CD14-positive monocyte (primary cell): ENCODE measurements around the gene LYPLA2. TPM values are rescaled to one million over a fixed set of nuclear protein-coding genes. Genes with fewer than 3 reads are reported as not detected.

Experiments used
- DNase-seq, 3 donors: peaks; one replicate each; pipeline ENCODE4 v3.0.0-alpha.2; 2011 to 2022
- H2AFZ ChIP-seq: 2 replicates; pipeline ENCODE4 v1.6.0; 2012; ENCODE audit warnings: mild to moderate bottlenecking, low read depth, low read length, inconsistent platforms; ENCODE audit not compliant: insufficient read depth, poor library complexity, severe bottlenecking
- H3K27ac ChIP-seq, 2 donors: 1 replicate in 1 of 2; 2 replicates in 1 of 2; pipeline ENCODE4 v1.5.1; 2012 to 2013; ENCODE audit warnings: low read length in 2 of 2, control low read depth in 1 of 2, inconsistent platforms in 1 of 2, low read depth in 1 of 2, mild to moderate bottlenecking in 1 of 2
- H3K27me3 ChIP-seq, 2 donors: one replicate each; pipeline versions ENCODE4 v1.6.0 to v1.6.1; 2011 to 2013; ENCODE audit warnings: low read length in 2 of 2; ENCODE audit not compliant: control insufficient read depth in 2 of 2, insufficient read depth in 2 of 2
- H3K36me3 ChIP-seq, 2 donors: replicated peaks in 1 of 2; 1 replicate in 1 of 2; 2 replicates in 1 of 2; pipeline versions ENCODE4 v1.5.1 to v1.6.1; 2012 to 2013; ENCODE audit warnings: low read length in 2 of 2, control low read depth in 1 of 2, inconsistent platforms in 1 of 2, mild to moderate bottlenecking in 1 of 2; ENCODE audit not compliant: insufficient read depth in 2 of 2, control insufficient read depth in 1 of 2
- H3K4me1 ChIP-seq, 2 donors: 1 replicate in 1 of 2; 2 replicates in 1 of 2; pipeline versions ENCODE4 v1.5.1 to v1.6.1; 2012 to 2013; ENCODE audit warnings: low read length in 2 of 2, control low read depth in 1 of 2, inconsistent platforms in 1 of 2, mild to moderate bottlenecking in 1 of 2, moderate library complexity in 1 of 2; ENCODE audit not compliant: insufficient read depth in 2 of 2, control insufficient read depth in 1 of 2
- H3K4me2 ChIP-seq: replicated peaks from 2 replicates; pipeline ENCODE3; 2012; ENCODE audit warnings: low read length, moderate library complexity, mild to moderate bottlenecking; ENCODE audit not compliant: poor library complexity, severe bottlenecking; ENCODE audit errors: extremely low read depth
- H3K4me3 ChIP-seq, 3 experiments: fragments of 200-600 bp in 1 of 3; sonication (generic) in 1 of 3; replicated peaks in 1 of 3; 1 replicate in 2 of 3; 2 replicates in 1 of 3; pipeline ENCODE4 v1.5.1; 2011 to 2013; ENCODE audit warnings: low read length in 3 of 3, mild to moderate bottlenecking in 3 of 3, control low read depth in 2 of 3, low read depth in 2 of 3, inconsistent platforms in 1 of 3, moderate library complexity in 1 of 3
- H3K79me2 ChIP-seq: 2 replicates; pipeline ENCODE4 v1.6.0; 2012; ENCODE audit warnings: mild to moderate bottlenecking, control low read depth, inconsistent platforms, low read length, moderate library complexity; ENCODE audit not compliant: insufficient read depth
- H3K9ac ChIP-seq: 2 replicates; pipeline ENCODE4 v1.6.0; 2017; ENCODE audit warnings: low read length, mild to moderate bottlenecking; ENCODE audit not compliant: insufficient read depth, poor library complexity, severe bottlenecking
- H3K9me3 ChIP-seq, 2 donors: replicated peaks in 1 of 2; 1 replicate in 1 of 2; 2 replicates in 1 of 2; pipeline versions ENCODE4 v1.5.1 to v1.6.1; 2012 to 2013; ENCODE audit warnings: low read length in 2 of 2, control low read depth in 1 of 2; ENCODE audit not compliant: control insufficient read depth in 1 of 2, insufficient read depth in 1 of 2
- H4K20me1 ChIP-seq: 2 replicates; pipeline ENCODE4 v1.6.0; 2012; ENCODE audit warnings: mild to moderate bottlenecking, low read length, control low read depth, moderate library complexity; ENCODE audit not compliant: insufficient read depth
- H3K27ac Mint-ChIP-seq, 7 donors: one replicate each; pipeline ENCODE4 v1.8.0; 2020; ENCODE audit warnings: mild to moderate bottlenecking in 7 of 7, mixed read lengths in 7 of 7, moderate library complexity in 6 of 7, inconsistent platforms in 2 of 7
- H3K27me3 Mint-ChIP-seq, 3 donors: one replicate each; pipeline ENCODE4 v1.8.0; 2021 to 2022; ENCODE audit warnings: low read depth in 3 of 3, mild to moderate bottlenecking in 3 of 3, mixed read lengths in 3 of 3, moderate library complexity in 3 of 3, inconsistent platforms in 1 of 3
- H3K36me3 Mint-ChIP-seq, 2 donors: one replicate each; pipeline ENCODE4 v1.8.0; 2020; ENCODE audit warnings: mixed read lengths in 2 of 2, inconsistent platforms in 1 of 2, mild to moderate bottlenecking in 1 of 2
- H3K4me1 Mint-ChIP-seq: one replicate; pipeline ENCODE4 v1.8.0; 2020; ENCODE audit warnings: mild to moderate bottlenecking, mixed read lengths
- H3K4me3 Mint-ChIP-seq, 2 donors: one replicate each; pipeline ENCODE4 v1.8.0; 2020; ENCODE audit warnings: mild to moderate bottlenecking in 2 of 2, mixed read lengths in 2 of 2, moderate library complexity in 1 of 2
- H3K9me3 Mint-ChIP-seq, 7 donors: one replicate each; pipeline ENCODE4 v1.8.0; 2020 to 2022; ENCODE audit warnings: mixed read lengths in 7 of 7, mild to moderate bottlenecking in 6 of 7, moderate library complexity in 6 of 7, inconsistent platforms in 2 of 7
- WGBS: methylation state at CpG from one replicate; pipeline ENCODE4 v1.1.5; 2013; ENCODE audit warnings: missing lambda C conversion rate; ENCODE audit not compliant: insufficient coverage; 5-methylcytosine and 5-hydroxymethylcytosine counted together
- intact Hi-C, 2 donors: fragments of 100-400 bp; cut with micrococcal nuclease; formaldehyde crosslinking; loops; one replicate each; pipeline versions ENCODE4 v1.15.0 to v1.15.1; 2023
- polyA plus RNA-seq, 3 donors: library from polyadenylated mRNA; depleted of rRNA in 1 of 3; unstranded in 2 of 3; stranded (reverse) in 1 of 3; fragments of 300-500 nt in 2 of 3; fragments of >200 nt in 1 of 3; fragmentation: Illumina TruSeq in 2 of 3; gene quantifications; 1 replicate in 2 of 3; 2 replicates in 1 of 3; pipeline ENCODE4 v1.2.3, GENCODE V29; 2012 to 2021
- TF ChIP-seq, protein P1 (sequence below): fragments of 200-600 bp; IDR thresholded peaks from one replicate; pipeline ENCODE4 v1.8.0; 2022; ENCODE audit warnings: antibody characterized with exemption, mild to moderate bottlenecking

The LYPLA2 gene
- polyA plus RNA-seq, 3 donors = 68.3 to 86.7 (median 74.1) TPM

DNA sequence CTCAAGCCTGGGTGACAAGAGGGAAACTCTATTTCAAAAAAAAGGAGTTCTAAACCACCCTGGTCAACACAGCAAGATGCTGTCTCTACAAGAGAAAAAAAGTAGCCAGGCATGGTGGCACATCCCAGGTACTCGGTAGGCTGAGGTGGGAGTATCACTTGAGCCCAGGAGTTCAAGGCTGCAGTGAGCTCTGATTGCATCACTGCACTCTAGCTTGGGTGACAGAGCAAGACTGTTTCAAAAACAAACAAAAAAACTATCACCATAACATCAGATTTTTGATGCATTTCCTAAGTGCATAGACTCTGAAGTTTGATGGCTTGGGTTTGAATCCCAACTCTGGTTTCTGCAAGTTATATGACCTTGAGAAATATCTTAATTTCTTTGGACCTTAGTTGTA is 38.0 kb upstream of the LYPLA2 start:
- Histone ChIP-seq H3K79me2 (peaks cover 36% of the 10 kb centered on the region), H3K9me3 (no peaks in the 10 kb centered on the region)
- no CpG with 5 or more reads among the region's 1 CpG for WGBS

DNA sequence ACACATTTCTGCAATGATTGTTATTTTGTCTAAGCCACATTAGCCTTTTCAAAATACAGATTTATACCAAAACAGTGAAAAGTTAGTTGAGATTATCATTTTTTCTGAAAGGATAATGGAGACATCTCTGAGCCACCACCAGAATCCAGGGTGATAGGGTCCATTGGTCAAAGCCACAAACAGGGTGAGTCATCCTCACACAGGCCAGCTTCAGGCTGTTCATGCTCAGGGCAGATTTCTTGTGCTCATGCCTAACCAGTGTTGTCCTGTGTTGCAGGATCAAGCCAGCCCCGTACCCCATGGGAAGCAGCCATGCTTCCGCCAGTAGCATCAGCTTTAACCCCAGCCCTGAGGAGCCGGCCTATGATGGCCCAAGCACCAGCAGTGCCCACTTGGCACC is 34.3 kb upstream of the LYPLA2 start:
- Mint-ChIP-seq H3K27ac (no peak overlapping the region), H3K36me3 (peaks cover 90 to 100% of the 10 kb centered on the region in 2 donors), H3K9me3 (no peaks in the 10 kb centered on the region), H3K27me3 (peaks cover 0 to 2% (median 0%) of the 10 kb centered on the region in 3 donors), H3K4me1 (no peaks in the 10 kb centered on the region), H3K4me3 (no peak overlapping the region)
- Histone ChIP-seq H3K36me3 (peaks cover 98% of the 10 kb centered on the region in 2 donors), H3K9me3 (no peaks in the 10 kb centered on the region), H3K4me2 (no peak overlapping the region), H3K4me1 (no peaks in the 10 kb centered on the region), H4K20me1 (peaks cover 95% of the 10 kb centered on the region), H2AFZ (no peak overlapping the region), H3K27ac (no peak overlapping the region), H3K4me3 (no peak overlapping the region), H3K79me2 (peaks cover 7% of the 10 kb centered on the region), H3K9ac (no peak overlapping the region), H3K27me3 (no peaks in the 10 kb centered on the region)
- WGBS = 100% methylated on average over 3 of the region's 3 CpGs
- intact Hi-C loops = loop anchor here in 1 of 2 donors (10.0 kb wide), 1 partner anchor 202 kb away; the partner anchor contains the start of gene ID3
- TF ChIP-seq, protein P1, sequence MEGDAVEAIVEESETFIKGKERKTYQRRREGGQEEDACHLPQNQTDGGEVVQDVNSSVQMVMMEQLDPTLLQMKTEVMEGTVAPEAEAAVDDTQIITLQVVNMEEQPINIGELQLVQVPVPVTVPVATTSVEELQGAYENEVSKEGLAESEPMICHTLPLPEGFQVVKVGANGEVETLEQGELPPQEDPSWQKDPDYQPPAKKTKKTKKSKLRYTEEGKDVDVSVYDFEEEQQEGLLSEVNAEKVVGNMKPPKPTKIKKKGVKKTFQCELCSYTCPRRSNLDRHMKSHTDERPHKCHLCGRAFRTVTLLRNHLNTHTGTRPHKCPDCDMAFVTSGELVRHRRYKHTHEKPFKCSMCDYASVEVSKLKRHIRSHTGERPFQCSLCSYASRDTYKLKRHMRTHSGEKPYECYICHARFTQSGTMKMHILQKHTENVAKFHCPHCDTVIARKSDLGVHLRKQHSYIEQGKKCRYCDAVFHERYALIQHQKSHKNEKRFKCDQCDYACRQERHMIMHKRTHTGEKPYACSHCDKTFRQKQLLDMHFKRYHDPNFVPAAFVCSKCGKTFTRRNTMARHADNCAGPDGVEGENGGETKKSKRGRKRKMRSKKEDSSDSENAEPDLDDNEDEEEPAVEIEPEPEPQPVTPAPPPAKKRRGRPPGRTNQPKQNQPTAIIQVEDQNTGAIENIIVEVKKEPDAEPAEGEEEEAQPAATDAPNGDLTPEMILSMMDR = no peak
- DNase-seq = no peak

More for the DNA sequence above, 38.0 kb upstream of the LYPLA2 start:
- Histone ChIP-seq H3K4me1 (no peaks in the 10 kb centered on the region), H3K4me2 (no peak overlapping the region), H2AFZ (no peak overlapping the region), H4K20me1 (peaks cover 97% of the 10 kb centered on the region), H3K4me3 (no peak overlapping the region), H3K27ac (no peak overlapping the region), H3K27me3 (no peaks in the 10 kb centered on the region), H3K9ac (no peak overlapping the region), H3K36me3 (peaks cover 87 to 98% of the 10 kb centered on the region in 2 donors)
- H3K27me3 Mint-ChIP-seq = peaks cover 0 to 2% (median 0%) of the 10 kb centered on the region in 3 donors
- TF ChIP-seq, protein P1 = no peak
- H3K4me3 Mint-ChIP-seq = no peak overlapping the region
- peaks cover 4% of the 10 kb centered on the region for H3K4me1 Mint-ChIP-seq
- intact Hi-C loops = loop anchor here (5.0 to 10.0 kb wide), 2 partner anchors 61 to 198 kb away; partner anchors contain the start of genes ID3 (in 1 of the 2) and RPL11 (in 1 of the 2)
- no peak for DNase-seq
- H3K27ac Mint-ChIP-seq = no peak overlapping the region
- no peaks in the 10 kb centered on the region for H3K9me3 Mint-ChIP-seq
- peaks cover 79 to 85% of the 10 kb centered on the region in 2 donors for H3K36me3 Mint-ChIP-seq
